ENCODE measurements around the gene CD1C. TPM values are rescaled to one million over a fixed set of nuclear protein-coding genes. Genes with fewer than 3 reads are reported as not detected.

The CD1C gene
- total and polyA plus RNA-seq, 2 donors (not counting 3 experiments of a cell fraction or from before 2014, with no cell fraction given) = not detected

GRCh38 chr1:158286941-158287346 is 2.8 kb upstream of the CD1C start:
- DNase-seq (ENCODE audit: low read depth, low spot score) (no peak), FAIRE-seq (no peak)
- Histone ChIP-seq H3K4me3 (replicated peaks in 1 of 3; ENCODE audit: insufficient read depth in 1 of 3, low read depth in 1 of 3, low read length in 3 of 3) (no peak overlapping the region), H3K9ac (replicated peaks; ENCODE audit: extremely low read depth, insufficient read depth, low read length) (no peak overlapping the region), H3K9me1 (replicated peaks; ENCODE audit: control insufficient read depth, extremely low read depth, insufficient read depth, low read length) (no peaks in the 10 kb centered on the region), H3K27ac (ENCODE audit: insufficient read depth, low read depth, low read length) (no peak overlapping the region), H3K79me2 (ENCODE audit: control insufficient read depth, insufficient read depth, low read length) (no peaks in the 10 kb centered on the region), H3K27me3 (ENCODE audit: control insufficient read depth in 2 of 2, insufficient read depth in 2 of 2, low read length in 2 of 2) (no peaks in the 10 kb centered on the region), H4K20me1 (replicated peaks; ENCODE audit: control insufficient read depth, extremely low read depth, insufficient read depth, low read length) (no peaks in the 10 kb centered on the region), H3K4me2 (ENCODE audit: insufficient read depth, low read length) (no peak overlapping the region), H3K4me1 (ENCODE audit: control insufficient read depth, extremely low read depth, insufficient read depth, low read length) (no peaks in the 10 kb centered on the region), H3K36me3 (ENCODE audit: control insufficient read depth in 2 of 2, extremely low read depth in 1 of 2, insufficient read depth in 2 of 2, low read length in 2 of 2) (no peaks in the 10 kb centered on the region), H3K9me3 (replicated peaks; ENCODE audit: control insufficient read depth, insufficient read depth, low read length) (no peaks in the 10 kb centered on the region), H2AFZ (ENCODE audit: low read depth, low read length) (no peak overlapping the region)
- dilution Hi-C loops (cut with MboI; ENCODE audit: extremely low pct_ligation_motif_present, low sequenced_read_pairs) (no loop called here), intact Hi-C loops (cut with micrococcal nuclease) (no loop called here)
- no peak for TF ChIP-seq CTCF (IDR thresholded peaks at IDR 0.05; ENCODE audit: extremely low read depth in 1 of 2, insufficient read depth in 1 of 2, low read depth in 1 of 2, low read length in 2 of 2)
- TF ChIP-seq EZH2 (IDR thresholded peaks at IDR 0.05; ENCODE audit: borderline replicate concordance, low read depth, low read length, severe bottlenecking) = no peak
- BruUV-seq (replicated peaks) = no TSS peak
- ChIA-PET CTCF (no interaction called here), POLR2A (no interaction called here)

GRCh38 chr1:158290321-158290844 is 660 bp downstream of the CD1C start:
- no peak for TF ChIP-seq FOS (IDR thresholded peaks at IDR 0.05; ENCODE audit: borderline replicate concordance, insufficient read depth, low read length)
- no peak for TF ChIP-seq POLR2A (IDR thresholded peaks at IDR 0.05; ENCODE audit: low read depth, low read length)
- TF ChIP-seq EZH2 (IDR thresholded peaks at IDR 0.05; ENCODE audit: borderline replicate concordance, low read depth, low read length, severe bottlenecking) = no peak
- no peak for TF ChIP-seq MAX (IDR thresholded peaks at IDR 0.05; ENCODE audit: insufficient read depth, insufficient read length)
- TF ChIP-seq GATA2 (IDR thresholded peaks at IDR 0.05; ENCODE audit: insufficient read depth, insufficient read length, low read depth, low read length) = no peak
- TF ChIP-seq JUN (IDR thresholded peaks at IDR 0.05; ENCODE audit: borderline replicate concordance, insufficient read depth, insufficient read length, low read depth) = no peak
- TF ChIP-seq POLR2AphosphoS5 (IDR thresholded peaks at IDR 0.05; ENCODE audit: insufficient read depth, low read depth, low read length) = no peak
- TF ChIP-seq MYC (IDR thresholded peaks at IDR 0.05; ENCODE audit: low read depth, low read length) = no peak
- no peak for TF ChIP-seq CTCF (IDR thresholded peaks at IDR 0.05; ENCODE audit: extremely low read depth in 1 of 2, insufficient read depth in 1 of 2, low read depth in 1 of 2, low read length in 2 of 2)
- no peaks in the 10 kb centered on the region for H3K9me1 ChIP-seq (replicated peaks; ENCODE audit: control insufficient read depth, extremely low read depth, insufficient read depth, low read length)
- ChIA-PET CTCF (no interaction called here), POLR2A (no interaction called here)
- BruUV-seq (replicated peaks) = no TSS peak
- H3K4me1 ChIP-seq (ENCODE audit: control insufficient read depth, extremely low read depth, insufficient read depth, low read length) = no peaks in the 10 kb centered on the region
- H3K4me3 ChIP-seq (replicated peaks in 1 of 3; ENCODE audit: insufficient read depth in 1 of 3, low read depth in 1 of 3, low read length in 3 of 3) = no peak overlapping the region
- DNase-seq (ENCODE audit: low read depth, low spot score) (no peak), FAIRE-seq (no peak)
- dilution Hi-C loops (cut with MboI; ENCODE audit: extremely low pct_ligation_motif_present, low sequenced_read_pairs) = no loop called here
- H3K79me2 ChIP-seq (ENCODE audit: control insufficient read depth, insufficient read depth, low read length) = no peaks in the 10 kb centered on the region
- no peaks in the 10 kb centered on the region for H3K36me3 ChIP-seq (ENCODE audit: control insufficient read depth in 2 of 2, extremely low read depth in 1 of 2, insufficient read depth in 2 of 2, low read length in 2 of 2)
- peaks cover 1% of the 10 kb centered on the region for H3K9me3 ChIP-seq (replicated peaks; ENCODE audit: control insufficient read depth, insufficient read depth, low read length)
- no peaks in the 10 kb centered on the region for H3K27me3 ChIP-seq (ENCODE audit: control insufficient read depth in 2 of 2, insufficient read depth in 2 of 2, low read length in 2 of 2)
- no peak overlapping the region for H3K4me2 ChIP-seq (ENCODE audit: insufficient read depth, low read length)
- H3K9ac ChIP-seq (replicated peaks; ENCODE audit: extremely low read depth, insufficient read depth, low read length) = no peak overlapping the region
- no peak overlapping the region for H2AFZ ChIP-seq (ENCODE audit: low read depth, low read length)
- intact Hi-C loops (cut with micrococcal nuclease) = no loop called here
- no peaks in the 10 kb centered on the region for H4K20me1 ChIP-seq (replicated peaks; ENCODE audit: control insufficient read depth, extremely low read depth, insufficient read depth, low read length)
- H3K27ac ChIP-seq (ENCODE audit: insufficient read depth, low read depth, low read length) = no peak overlapping the region
